GM12891 (cell line): ENCODE data around the gene MAPK4.
"Not testable (repeated sequence)": the region's sequence is repeated elsewhere in the genome, so short reads cannot be mapped to it uniquely, and the experiment has no call there.

Experiments
- DNase-seq: peaks from one replicate; pipeline ENCODE4 v3.0.0; 2011; ENCODE audit warnings: low spot score; ENCODE audit not compliant: insufficient read length
- FAIRE-seq: peaks from 2 replicates; lab custom pipeline; 2011; peaks lifted over from hg19 to GRCh38; lab: Jason Lieb, UNC
- PAX5 ChIP-seq: IDR thresholded peaks from 2 replicates; pipeline ENCODE4 v1.6.1; 2011; ENCODE audit warnings: low read length, moderate library complexity, mild to moderate bottlenecking; ENCODE audit not compliant: insufficient read depth, severe bottlenecking
- POLR2A ChIP-seq: IDR thresholded peaks from 2 replicates; pipeline ENCODE4 v1.6.1; 2011; ENCODE audit warnings: low read depth, low read length, control low read depth
- POLR2AphosphoS5 ChIP-seq: IDR thresholded peaks from 2 replicates; pipeline ENCODE4 v1.6.1; 2011; ENCODE audit warnings: low read depth, low read length, control low read depth
- POU2F2 ChIP-seq: IDR thresholded peaks from 2 replicates; pipeline ENCODE4 v1.6.1; 2011; ENCODE audit warnings: low read depth, mild to moderate bottlenecking, control low read depth, low read length, moderate library complexity
- SPI1 ChIP-seq: IDR thresholded peaks from 2 replicates; pipeline ENCODE4 v1.6.1; 2011; ENCODE audit warnings: low read depth, low read length, control low read depth
- TAF1 ChIP-seq: IDR thresholded peaks from 2 replicates; pipeline ENCODE4 v1.6.1; 2011; ENCODE audit warnings: low read depth, low read length, control low read depth

The MAPK4 gene

DNA sequence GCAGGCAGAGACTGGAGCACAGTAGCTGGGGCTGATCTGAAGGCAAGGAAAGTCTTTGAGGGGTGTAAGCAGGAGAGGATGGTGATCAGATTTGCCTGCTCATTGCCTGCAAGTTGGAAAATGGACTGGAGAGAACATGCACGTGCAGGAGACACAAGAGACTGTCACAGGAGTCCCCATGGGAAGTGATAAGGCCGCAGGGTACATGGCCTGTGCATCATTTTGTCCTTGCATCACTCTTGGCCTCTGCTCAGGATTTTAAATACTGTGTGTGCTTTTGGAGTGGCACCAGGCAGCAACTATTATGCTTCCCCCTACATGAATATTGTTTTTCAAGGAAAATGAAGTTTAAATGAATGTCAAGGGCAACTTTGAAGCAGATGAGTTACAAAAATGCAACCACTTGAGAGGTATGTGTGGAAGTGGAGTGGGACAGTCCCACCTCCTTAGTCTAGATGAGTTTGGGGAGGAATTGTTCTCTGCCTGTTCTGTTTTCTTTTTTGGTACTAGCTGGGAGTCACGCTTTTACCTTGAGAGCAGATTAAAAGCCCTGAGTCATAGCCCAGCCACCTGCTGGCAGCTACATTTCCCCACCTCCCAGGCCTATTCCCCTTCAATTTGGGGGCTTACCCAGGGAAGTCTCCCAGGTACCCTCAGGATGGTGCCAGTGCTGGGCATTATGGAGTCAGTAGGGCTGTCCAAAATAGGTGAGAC is 19.3 kb downstream of the MAPK4 start:
- DNase-seq (no peak), FAIRE-seq (no peak)
- TF ChIP-seq SPI1, result no peak
- TF ChIP-seq POU2F2, result no peak
- no peak for TF ChIP-seq POLR2A
- no peak for TF ChIP-seq PAX5
- TF ChIP-seq POLR2AphosphoS5, result no peak
- TF ChIP-seq TAF1, result no peak

DNA sequence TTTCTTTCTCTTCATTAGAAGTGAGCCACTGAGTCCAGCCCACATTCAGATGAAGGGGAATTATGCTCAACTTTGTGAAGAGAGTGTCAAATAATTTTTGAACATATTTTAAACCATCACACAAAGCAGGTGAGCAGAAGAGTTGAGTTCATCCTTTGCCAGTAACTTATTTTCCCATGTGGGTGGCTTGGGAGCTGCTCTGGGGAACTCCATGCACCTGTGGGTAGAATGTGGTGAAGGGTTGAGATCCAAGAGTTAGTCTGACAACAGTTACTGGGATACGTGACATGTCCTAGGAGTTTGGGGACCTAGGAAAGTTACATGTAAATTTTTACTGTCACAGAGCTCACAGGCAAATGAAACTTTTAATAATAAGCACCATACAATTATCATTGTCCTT is 21.6 kb downstream of the MAPK4 start:
- no peak for TF ChIP-seq POLR2A
- no peak for TF ChIP-seq PAX5
- no peak for TF ChIP-seq POLR2AphosphoS5
- TF ChIP-seq POU2F2, result no peak
- no peak for TF ChIP-seq TAF1
- no peak for TF ChIP-seq SPI1
- no peak for FAIRE-seq
- DNase-seq, result no peak

DNA sequence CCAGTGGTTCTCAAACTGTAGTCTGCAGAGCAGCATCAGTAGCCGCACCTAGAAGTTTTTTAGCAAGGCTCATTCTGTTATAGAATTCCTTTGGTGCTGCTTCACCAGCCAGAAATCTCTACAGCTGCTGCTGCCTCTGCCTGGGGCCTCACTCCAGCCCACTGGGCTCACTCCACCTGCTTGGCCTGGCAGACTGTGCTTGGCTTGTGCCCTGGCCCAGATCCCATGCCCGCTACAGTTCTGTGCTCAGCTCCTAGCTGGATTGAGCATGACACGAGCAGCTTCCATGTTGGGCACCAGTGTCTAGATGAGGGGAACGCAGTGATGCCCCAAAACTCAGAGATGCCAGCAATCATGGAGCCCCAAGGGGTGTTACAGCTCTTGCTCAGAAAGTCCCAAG is 22.6 kb downstream of the MAPK4 start:
- no peak for TF ChIP-seq TAF1
- TF ChIP-seq POLR2A, result no peak
- TF ChIP-seq POLR2AphosphoS5, result no peak
- no peak for TF ChIP-seq SPI1
- TF ChIP-seq PAX5, result no peak
- TF ChIP-seq POU2F2, result no peak
- FAIRE-seq (no peak), DNase-seq (no peak)

DNA sequence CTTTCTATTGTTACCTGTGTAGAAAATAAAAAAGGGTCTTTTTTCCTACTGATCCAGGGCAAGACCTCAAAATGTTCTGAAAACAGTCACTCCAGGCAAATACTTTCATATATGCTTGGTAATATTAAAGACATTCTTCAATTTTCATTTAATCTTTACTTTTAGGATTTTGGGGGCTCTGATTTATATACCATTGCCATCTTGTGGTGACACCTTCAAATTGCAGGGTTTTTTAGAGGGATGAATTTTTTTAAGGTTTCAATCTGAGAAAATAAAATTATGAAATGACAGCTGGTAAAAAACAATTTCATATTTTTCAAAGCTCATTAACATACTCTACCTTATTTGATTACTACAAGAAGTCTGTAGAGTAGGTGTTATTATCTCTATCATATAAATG is 26.8 kb downstream of the MAPK4 start:
- TF ChIP-seq TAF1, result no peak
- TF ChIP-seq POLR2AphosphoS5, result no peak
- no peak for TF ChIP-seq POLR2A
- TF ChIP-seq POU2F2, result no peak
- TF ChIP-seq PAX5, result no peak
- no peak for TF ChIP-seq SPI1
- DNase-seq, result no peak
- FAIRE-seq, result no peak

DNA sequence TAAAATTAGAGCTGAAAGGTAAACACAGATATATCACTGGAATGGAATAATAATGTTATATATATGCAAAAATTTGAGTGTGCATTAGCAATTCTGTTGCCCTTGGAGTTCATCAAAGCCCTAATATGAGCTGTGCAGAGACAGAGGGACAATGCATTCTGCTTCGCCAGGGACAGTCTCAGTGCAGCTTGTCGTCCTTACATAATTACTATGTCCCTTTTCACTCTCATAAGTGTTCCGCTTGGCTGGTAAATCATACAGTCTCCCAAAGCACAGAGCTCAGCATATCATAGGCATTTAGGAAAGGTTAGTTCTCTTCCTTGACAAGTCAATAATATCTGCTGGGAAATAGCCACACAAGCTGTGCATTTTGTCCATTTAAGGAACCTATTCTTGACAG is 30.7 kb downstream of the MAPK4 start:
- no peak for FAIRE-seq
- TF ChIP-seq SPI1 (no peak), POLR2AphosphoS5 (no peak), PAX5 (no peak), TAF1 (no peak), POLR2A (no peak), POU2F2 (no peak)
- no peak for DNase-seq

DNA sequence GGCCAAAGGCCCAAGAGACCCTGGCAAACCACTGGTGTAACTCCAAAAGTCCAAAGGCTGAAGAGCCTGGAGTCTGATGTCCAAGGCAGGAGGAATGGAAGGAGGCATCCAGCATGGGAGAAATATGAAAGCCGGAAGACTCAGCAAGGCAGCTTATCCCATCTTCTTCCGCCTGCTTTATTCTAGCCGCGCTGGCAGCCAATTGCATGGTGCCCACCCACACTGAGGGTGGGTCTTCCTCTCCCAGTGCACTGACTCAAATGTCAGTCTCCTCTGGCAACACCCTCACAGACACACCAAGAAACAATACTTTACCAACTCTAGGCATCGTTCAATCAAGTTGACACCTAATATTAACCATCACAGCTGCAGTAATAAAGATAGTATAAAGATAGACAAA is 34.1 kb downstream of the MAPK4 start:
- no peak for FAIRE-seq

DNA sequence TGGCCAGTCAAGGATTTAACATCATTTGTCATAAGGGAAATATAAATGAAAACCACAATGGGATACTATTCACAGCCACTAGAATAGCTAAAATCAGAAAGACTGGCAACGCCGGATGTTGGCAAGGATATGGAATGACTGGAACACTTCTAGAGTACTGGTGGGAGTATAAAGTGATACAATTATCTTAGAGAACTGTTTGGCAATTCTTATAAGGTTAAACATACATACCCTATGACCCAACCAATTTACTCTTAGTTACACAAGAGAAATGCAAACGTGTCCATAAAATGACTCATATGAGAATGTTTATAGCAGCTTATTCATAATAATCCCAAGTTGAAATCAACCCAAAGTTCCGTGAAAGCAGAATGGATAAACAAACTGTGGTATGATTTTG is 35.1 kb downstream of the MAPK4 start:
- FAIRE-seq (no peak), DNase-seq (no peak)
- TF ChIP-seq TAF1 (no peak), POLR2A (no peak), PAX5 (no peak), POLR2AphosphoS5 (no peak), SPI1 (no peak), POU2F2 (no peak)

More for the DNA sequence above, 34.1 kb downstream of the MAPK4 start:
- no peak for TF ChIP-seq POLR2AphosphoS5
- TF ChIP-seq TAF1, result no peak
- no peak for DNase-seq

DNA sequence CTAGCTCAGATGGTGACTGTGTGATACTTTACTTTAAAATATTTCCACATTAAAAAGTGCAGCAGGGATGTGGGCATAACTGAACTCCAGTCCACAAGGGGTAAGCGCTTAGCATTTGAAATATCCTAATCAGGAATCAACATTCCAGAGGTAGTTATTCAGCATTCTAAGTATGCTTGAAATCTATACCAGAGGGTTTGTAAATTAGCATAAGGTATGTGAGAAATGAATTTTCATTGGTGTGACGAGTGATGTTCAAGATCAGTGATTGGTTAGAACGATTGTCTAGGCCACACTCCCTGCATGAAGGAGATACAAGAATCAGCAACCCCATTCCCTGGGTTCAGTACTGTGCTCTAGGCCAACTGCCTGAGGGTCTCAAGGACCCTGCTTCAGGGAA is 42.6 kb downstream of the MAPK4 start:
- FAIRE-seq (no peak), DNase-seq (no peak)

DNA sequence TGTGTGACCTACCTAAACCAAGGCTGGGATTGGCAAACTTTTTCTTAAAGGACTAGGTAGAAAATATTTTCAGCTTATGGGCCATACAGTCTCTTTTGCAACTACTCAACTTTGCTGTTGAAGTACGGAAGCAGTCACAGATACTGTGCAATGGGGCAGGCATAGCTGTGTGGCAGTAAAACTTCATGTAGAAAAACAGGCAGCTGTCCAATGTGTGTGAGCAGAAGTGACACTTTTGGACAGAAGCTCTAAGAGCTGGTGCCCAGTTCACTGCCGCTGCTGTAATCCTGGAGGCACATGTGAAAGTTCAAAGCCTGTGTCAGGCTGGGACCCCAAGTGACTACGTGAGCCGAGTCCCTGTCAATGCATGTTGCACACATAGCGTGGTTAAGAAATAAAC is 46.7 kb downstream of the MAPK4 start:
- DNase-seq, result no peak
- no peak for FAIRE-seq
- TF ChIP-seq POLR2AphosphoS5 (no peak), POU2F2 (no peak), POLR2A (no peak), PAX5 (no peak), TAF1 (no peak), SPI1 (no peak)

More for the DNA sequence above, 42.6 kb downstream of the MAPK4 start:
- no peak for TF ChIP-seq TAF1
- TF ChIP-seq SPI1, result no peak
- TF ChIP-seq POLR2AphosphoS5, result no peak
- TF ChIP-seq PAX5, result no peak
- no peak for TF ChIP-seq POU2F2
- TF ChIP-seq POLR2A, result no peak

DNA sequence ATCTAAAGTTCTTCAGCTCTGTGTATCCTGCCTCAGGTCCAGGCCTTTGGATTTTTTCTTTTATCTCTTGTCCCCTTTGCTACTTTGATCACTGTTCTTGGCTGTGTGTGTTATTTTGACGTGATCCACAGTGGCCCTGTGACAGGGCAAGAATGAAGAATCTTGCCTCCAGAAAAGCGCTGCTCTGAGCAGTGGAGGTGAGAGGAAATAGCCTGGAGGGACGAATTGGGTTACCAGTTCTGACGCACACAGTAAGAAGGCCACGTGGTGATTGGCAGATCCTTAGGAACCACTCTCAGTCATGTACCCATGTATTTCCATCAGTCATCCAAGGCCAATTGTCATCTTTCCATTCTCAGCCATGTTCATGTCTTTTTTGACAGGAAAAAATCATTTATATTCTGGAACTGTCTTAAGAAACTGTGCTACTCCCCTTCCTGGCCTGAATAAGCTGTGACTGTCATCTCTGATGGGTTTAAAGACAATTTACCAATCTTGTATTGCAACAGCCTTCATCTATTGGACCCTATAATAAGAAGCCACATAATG is 47.6 kb downstream of the MAPK4 start:
- FAIRE-seq, result no peak

DNA sequence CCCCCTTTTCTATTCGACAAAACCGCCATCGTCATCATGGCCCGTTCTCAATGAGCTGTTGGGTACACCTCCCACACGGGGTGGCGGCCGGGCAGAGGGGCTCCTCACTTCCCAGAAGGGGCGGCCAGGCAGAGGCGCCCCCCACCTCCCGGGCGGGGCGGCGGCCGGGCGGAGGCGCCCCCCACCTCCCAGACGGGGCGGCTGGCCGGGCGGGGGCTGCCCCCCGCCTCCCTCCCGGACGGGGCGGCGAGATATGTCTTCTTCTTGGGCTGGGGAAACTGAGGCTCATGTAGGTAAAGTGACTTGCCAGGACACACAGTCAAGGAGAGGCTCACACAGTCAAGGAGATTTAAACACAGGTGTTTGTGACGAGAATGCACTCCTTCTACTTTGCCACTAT is 49.3 kb downstream of the MAPK4 start:
- FAIRE-seq, DNase-seq: not testable (repeated sequence)

More for the DNA sequence above, 47.6 kb downstream of the MAPK4 start:
- DNase-seq, result no peak
- TF ChIP-seq TAF1 (no peak), SPI1 (no peak), POLR2AphosphoS5 (no peak), POLR2A (no peak), POU2F2 (no peak), PAX5 (no peak)
